TTC549 (cell line): ENCODE data around the gene MTUS2.

Experiments
- FAIRE-seq: peaks from 2 replicates; lab custom pipeline; 2012; peaks lifted over from hg19 to GRCh38; lab: Jason Lieb, UNC

The MTUS2 gene

DNA sequence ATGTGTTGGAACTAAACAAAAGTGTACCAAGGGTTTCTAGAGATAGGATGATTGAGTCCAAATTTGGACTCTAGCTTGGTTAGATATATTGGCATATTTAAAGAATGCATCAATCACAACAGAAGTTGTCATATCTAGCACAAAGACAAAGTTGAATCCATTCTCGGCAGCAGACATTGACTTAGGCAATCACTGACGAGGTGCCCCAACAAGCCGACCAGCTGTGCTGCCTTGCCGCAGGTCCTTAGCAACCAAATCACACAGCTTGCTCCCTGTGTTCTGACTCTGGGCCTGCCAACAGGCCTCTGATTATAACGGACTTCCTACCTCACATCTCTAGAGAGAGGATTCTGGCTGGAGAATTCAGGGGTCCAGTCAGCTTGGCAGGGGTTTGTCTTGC lies 208.7 kb downstream of the MTUS2 start:
- FAIRE-seq, result no peak

DNA sequence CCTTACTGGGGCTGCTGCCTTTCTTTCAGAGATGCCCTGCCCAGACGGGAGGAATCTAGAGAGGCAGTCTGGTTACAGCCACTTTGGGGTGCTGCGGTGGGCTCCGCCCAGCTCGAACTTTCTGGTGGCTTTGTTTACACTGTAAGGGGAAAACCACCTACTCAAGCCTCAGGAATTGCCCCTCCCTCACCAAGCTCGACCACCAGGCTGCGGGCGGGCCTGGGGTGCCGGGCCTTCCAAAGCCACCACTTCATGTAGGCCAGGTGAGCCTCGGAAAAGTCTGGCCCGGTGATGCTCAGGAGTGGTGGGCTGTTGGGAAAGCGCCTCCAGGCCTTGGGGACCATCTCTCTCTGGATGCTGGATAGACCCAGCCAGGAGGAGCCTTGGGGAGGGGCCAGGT lies 218.6 kb downstream of the MTUS2 start:
- no peak for FAIRE-seq

DNA sequence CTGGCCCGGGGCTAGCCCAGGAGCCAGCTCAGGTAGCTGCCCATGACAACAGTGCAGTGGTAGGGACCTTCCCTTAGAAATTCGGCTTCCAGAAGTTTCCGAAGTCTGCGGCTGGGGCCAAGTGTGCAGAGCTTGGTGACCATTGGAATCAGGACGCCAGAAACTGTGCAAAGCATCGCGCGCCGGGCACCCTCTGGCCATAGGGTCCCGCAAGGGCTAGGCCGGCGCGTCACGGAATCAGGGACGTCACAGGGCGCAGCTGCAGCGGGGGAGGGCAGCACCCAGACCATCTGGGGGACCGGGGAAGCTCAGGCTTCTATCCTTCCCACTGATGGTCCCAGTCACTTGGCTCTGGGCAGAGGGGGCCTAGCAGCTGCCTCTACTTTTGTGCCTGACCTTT lies 219.1 kb downstream of the MTUS2 start:
- FAIRE-seq, result no peak

DNA sequence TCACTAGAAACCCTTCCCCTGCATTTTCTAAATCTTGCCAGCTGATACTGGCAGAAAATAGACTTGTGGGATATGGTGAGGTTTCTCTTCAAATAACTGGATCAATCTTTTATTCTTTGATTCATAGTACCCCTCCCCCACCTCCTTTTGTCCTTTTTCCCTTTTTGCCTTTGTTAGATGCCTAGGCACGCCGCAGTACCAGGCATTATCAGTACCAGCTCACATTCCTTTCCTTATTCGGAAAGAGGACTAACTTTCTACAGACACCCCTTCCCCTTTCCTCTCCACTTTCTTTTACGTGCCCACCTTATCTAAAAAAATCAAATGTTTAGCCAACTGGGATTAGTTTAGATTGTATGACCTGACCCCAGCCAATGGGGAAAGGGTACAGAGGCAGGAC lies 226.4 kb downstream of the MTUS2 start:
- no peak for FAIRE-seq

DNA sequence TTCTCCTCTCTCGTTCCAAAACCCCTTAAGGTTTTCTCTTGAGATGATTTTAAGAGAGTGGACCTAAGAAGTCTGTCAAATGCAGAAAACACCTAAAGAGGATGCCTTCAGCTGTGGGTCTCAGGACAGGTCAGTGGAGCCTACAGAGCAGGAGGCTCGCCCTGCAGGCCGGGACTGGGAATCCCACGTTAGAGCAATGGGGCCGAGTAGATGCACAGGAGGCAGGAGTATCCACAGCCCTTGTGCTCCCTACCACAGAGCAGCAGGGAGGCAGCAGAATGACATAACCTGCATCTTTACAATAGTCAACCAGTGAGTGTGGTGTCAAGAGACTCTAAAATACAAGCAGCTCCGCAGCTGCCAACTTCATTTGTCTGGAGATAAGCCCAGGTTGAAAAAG lies 229.4 kb downstream of the MTUS2 start:
- FAIRE-seq, result no peak

DNA sequence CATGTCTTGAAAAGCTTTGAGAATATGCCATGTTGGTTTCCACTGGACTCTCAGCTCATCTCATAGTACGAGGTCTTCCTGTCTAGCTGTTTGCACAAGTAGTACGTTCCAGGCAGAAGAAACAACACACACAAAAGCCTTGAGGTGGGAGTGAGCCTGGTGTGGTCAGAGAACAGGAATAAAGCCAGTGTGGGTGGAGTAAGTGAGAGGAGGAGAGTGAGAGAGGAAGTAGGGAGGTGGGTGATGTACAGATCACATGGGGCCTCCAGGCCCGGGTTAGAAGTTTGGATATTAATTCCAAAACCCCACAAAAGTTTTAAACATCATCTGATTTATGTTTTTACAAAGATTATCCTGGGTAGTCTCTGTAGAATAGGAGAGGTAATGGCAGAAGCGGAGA lies 230.6 kb downstream of the MTUS2 start:
- FAIRE-seq, result no peak

DNA sequence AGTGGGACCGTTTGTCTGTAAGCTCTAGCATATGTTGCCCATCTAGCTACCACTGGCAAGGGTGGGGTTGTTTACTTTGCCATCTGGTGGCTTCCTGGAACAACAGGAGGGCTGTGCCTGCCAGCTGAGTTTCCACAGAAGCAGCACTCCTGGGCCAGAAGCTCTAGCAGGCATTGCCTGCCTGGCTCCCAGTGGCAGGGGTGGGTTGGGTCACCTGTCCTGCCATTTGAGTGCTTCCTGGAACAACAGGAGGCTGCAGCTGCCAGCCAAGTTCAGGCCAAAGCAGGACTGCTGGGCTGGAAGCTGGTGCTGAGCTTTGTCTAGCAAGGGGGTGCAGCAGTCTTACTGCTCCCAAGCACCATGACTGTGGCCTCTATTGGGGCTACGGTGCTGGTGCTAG lies 239.7 kb downstream of the MTUS2 start:
- FAIRE-seq, result no peak

DNA sequence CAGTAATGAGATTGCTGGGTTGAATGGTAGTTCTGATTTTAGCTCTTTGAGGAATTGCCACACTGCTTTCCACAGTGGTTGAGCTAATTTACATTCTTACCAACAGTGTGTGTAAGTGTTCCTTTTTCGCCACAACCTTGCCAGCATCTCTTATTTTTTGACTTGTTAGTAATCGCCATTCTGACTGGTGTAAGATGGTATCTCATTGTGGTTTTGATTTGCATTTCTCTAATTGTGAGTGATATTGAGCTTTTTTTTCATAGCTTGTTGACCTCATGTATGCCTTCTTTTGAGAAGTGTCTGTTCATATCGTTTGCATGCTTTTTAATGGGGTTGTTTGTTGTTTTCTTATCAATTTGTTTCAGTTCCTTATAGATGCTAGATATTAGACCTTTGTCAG lies 245.0 kb downstream of the MTUS2 start:
- FAIRE-seq, result no peak

DNA sequence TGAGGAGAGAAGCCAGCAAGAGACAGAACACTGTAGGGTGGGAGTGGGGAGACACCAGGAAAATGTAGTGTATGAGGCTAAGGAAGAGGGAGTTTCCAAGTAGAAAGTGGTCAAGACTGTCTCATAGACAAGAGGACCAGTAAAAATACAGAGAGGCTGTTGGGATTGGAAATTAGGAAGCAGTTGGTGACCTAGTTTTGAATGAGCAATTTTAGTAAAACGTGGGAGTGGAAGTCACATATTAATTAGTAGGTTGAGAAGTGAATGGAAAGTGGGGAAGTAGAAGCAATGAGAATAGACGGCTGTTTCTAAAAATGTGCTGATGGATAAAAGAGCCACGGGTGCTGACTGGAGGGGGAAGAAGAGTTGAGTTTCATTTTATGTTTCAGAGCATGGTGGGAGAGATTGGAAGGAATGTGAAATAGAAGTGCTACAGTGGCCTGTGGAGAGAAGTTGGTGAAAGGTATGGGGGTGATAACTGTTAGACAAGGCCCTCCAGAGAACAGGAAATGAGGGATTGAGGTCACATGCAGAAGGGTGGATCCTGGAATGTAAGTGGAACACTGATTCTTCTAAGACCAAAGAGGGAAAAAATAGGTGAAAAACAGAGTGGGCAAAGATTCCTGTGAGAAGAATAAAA lies 247.3 kb downstream of the MTUS2 start:
- FAIRE-seq, result no peak

DNA sequence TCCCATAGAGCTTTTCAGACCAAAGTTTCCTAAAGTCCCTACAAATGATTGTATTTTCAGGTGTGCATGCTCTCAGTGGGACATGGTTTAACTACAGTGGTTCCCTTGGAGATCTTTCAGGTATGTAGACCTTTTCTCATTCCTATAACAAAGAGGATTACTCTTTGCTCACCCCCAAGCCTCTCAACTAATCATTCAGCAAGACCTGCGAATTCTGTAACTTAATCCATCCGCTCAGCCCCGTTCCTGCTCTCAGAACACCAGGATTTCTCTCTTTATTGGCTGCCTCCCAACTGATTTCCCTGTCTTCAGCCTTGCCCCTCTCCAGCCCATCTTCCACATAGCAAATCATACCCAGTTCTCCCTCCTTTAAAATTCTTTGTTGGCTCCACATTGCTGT lies 253.6 kb downstream of the MTUS2 start:
- no peak for FAIRE-seq

DNA sequence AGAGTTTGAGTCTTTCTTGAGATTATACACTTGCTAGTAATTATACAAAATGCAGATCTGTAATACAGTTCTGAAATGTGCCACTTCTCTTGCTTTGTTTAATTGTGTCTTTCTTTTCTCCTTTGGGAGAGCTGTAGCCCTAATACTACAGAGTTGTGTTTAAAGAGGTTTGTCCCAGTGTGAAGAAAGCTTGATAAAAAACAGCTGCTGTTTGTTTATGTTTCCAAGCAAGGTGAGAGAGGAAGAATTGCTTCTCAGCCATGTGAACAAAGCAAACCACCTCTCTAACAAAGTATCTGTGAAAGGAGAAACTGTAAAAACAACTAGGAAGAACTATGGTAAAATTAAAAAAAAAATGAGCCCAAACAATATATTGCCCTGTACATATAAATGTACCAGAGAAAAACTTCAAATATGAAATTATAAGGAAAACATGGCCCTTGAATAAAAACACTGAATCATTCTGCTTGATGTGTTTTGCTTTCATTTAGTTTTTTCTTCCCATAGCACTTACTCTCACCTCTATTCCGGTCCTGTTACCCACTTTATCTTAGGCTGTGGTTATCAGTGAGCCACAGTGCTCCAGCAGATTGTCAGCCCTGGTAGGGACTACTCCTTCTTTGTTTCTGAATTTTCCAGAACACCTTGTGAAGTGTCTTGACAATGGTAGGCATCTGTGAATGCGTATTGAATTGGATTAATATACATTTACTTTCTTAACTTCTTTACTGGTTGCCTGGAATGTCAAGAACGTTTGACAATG lies 257.1 kb downstream of the MTUS2 start:
- no peak for FAIRE-seq

DNA sequence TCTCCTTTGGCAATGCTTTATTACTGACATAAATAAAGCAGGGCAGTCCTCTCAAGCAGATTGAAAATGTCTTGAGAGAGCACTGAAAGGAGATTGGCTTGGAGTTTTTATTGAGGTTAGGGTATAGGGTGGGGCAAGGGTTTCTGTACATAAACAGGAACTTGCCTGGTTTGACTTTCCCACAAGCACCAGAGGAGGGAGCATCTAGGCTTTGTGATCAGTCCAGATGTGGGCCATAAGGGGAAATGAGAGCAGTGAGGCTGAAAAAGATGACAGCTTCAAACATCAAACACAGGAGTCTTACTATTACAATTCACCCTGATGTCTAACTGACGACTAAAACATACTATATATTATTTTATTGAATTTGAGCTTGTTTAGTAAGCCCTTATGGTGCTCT lies 260.9 kb downstream of the MTUS2 start:
- FAIRE-seq, result no peak

DNA sequence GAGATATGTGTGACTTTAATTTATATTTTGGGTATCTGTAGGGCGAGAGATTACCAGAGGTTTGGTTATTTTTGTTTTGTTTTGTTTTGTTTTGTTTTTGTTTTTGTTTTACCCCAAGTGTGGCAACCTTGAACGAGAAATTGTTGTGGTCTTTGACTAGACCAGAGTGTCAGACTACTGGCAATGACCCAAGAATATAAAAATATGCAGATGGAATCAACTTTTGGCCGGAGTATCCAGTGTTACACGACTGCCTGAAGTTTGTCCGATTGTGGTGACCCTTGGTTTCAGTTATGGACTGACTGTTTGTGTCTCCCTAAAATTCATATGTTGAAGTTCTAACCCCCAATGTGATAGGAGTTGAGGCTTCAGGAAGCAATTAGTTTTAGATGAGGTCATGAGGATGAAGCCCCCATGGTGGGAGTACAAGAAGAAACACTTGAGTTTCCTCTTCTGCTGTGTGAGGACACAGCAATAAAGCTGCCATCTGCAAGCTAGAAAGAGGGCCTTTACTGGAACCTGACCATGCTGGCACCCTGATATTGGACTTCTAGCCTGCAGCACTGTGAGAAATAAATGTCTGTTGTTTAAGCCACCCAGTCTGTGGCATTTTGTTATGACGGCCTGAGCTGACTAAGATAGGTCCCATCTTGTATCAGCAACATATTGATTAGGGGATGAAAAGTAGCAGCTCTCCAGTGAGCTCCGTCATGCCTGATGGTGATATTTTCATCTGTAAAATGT lies 261.7 kb downstream of the MTUS2 start:
- FAIRE-seq, result no peak

DNA sequence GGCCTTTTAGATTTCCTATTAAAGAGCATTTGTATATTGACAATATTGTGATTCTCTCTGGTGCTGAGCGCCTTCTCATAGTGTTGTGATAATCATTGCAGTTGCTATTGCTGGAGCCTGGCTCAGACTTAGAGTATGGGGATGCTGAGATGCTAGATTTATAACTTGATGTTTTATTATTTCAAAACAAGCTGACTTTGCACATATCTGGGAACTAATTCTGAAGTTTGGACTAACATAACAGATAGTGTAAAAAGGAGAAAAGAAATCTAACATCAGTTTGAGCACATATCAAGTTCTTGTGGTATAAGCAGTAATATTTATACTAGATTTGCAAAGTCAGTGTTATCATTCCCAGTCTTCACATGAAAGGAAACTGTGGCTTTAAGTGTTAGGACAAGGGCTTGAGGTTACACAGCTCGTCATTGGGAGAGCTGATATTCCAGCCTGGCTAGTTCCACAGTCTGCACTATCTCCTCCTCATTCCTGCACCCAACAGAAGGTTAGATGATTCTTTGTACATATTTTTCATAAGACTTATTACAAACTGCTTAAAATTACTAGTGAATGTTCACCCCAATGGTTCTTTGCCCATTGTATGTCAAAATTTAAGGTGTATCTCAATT lies 279.8 kb downstream of the MTUS2 start:
- FAIRE-seq, result no peak

DNA sequence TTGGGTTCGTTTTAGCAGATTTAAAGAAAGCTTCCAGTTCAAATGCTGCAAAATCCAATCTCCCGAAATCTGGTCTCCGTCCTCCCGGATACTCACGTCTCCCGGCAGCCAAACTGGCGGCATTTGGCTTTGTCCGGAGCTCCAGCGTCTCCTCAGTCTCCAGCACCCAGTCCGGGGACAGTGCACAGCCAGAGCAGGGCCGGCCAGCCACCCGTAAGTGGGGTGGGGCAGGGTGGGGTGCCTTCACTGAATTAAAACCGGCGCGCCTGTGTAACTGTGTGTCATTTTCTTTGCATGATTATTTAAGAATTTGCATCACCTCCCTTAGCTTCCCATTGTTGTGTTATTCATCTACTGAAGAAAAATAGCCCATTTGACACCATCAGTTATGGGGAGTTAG lies 280.6 kb downstream of the MTUS2 start:
- FAIRE-seq, result no peak

DNA sequence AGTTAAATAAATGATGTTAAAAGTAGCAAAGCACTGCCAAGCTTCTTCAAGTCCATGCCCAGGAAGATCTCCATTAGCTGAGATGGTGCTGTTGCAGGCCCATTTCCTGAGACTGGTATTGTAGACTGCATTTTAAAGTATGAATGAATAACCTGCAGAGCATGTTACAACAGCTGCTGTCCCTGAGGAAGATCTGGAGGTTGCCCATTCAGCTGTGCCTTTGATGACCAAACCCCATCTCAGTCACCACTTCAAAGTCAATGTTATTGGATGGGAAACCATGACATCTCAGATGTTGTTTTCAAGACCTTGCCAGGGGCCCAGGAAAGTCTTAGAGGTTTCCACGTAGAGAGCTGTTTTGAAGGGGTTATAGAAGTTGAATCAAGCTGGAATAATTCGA lies 281.3 kb downstream of the MTUS2 start:
- FAIRE-seq, result no peak

DNA sequence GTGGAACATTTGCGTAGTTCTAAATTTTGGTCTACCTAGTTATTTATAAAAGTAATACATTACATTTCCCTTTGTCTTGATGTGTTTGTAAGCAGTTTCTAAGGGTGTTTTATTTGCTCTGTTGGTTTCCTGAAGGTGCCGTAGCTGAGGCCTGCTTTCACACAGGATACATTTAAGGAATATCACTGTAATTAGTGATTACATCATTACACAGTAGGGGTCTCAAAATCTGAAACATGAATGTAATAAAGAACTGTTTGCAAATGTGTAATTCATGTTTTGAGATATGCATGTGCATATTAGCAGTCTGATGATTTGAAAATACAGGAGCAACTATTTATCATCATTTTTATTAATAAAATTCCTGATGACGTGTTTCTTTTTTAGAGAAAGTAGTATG lies 281.8 kb downstream of the MTUS2 start:
- FAIRE-seq, result no peak

DNA sequence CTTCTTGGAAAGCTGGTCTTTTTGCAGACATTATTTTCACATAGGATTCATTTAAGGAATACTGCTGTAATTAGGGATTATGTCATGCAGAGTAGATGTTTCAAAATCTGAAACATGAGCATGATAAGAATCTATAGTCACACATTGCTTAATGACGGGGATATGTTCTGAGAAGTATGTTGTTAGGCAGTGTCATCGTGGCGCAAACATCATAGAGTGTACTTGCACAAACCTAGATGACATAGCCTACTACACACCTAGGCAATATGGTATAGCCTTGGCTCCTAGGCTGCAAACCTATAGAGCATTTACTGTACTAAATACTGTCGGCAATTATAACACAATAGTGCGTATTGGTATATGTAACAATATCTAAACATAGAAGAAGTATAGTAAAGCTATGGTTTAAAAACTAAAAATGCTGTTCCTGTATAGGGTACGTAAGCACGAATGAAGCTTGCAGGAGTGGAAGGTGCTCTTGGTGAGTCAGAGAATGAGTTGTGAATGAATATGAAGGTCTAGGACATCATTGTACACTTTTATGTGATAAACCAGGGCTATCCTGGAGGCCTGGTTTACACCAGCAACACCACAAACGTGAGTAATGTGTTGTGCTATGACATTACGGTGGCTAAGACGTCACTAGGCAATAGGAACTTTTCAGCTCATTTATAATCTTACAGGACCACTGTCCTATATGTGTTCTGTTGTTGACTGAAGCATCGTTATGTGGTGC lies 283.1 kb downstream of the MTUS2 start:
- no peak for FAIRE-seq

DNA sequence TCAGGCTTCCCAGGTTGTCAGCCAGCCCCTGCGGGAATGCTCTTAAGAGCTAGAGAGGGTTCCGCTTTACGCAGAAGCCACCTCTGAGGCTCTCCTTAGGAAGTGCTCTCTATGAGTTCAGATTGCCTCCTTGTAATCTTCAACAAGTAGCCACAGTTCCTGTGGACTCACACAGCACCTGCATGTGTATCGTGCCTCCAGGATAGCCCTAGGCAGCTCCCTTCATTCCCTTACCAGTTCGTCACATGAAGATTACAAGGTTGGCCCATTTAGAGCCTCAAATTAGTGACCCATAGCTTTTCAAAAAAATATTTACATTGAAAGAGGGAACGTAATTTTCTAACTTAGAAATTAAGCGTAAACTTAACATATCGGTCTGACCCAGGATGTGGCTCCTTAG lies 284.3 kb downstream of the MTUS2 start:
- FAIRE-seq, result no peak

DNA sequence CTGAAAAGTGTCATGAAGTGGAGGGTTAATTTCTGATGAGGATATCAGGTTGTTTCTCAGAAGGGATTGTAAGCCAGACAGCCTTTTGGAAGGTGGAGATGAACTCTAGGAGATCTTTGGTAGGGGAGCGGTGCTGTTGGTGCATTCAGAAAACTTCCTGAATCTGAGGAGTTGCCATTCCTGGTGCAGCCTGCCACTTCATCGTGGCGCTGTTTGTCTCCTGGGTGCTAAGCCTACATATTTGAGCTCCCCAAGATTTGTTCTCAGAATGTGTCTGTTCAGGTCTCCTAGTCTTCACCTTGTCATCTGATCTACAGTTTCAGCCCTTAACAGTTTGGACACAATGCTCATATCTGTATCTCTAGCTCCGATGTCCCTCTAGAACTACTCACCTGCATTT lies 285.6 kb downstream of the MTUS2 start:
- FAIRE-seq, result no peak

DNA sequence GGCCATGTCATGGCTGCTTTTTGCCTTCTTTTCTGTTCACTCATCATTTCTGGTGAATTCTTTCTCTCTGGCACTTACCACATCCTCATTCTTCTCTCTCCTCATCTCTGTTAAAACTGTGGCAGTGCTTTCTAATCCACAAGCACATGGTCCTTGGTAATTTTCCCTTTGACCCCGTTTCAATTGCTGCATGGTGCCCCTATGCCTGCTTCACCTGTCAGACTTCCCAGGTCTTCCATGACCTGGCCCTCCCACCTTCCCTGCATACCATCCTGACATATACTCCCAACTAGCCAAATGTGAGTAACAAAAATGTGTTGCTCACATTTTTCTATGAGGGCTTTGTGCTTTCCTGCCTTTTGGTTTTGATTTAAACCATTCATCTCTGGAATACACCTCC lies 286.5 kb downstream of the MTUS2 start:
- FAIRE-seq, result no peak

DNA sequence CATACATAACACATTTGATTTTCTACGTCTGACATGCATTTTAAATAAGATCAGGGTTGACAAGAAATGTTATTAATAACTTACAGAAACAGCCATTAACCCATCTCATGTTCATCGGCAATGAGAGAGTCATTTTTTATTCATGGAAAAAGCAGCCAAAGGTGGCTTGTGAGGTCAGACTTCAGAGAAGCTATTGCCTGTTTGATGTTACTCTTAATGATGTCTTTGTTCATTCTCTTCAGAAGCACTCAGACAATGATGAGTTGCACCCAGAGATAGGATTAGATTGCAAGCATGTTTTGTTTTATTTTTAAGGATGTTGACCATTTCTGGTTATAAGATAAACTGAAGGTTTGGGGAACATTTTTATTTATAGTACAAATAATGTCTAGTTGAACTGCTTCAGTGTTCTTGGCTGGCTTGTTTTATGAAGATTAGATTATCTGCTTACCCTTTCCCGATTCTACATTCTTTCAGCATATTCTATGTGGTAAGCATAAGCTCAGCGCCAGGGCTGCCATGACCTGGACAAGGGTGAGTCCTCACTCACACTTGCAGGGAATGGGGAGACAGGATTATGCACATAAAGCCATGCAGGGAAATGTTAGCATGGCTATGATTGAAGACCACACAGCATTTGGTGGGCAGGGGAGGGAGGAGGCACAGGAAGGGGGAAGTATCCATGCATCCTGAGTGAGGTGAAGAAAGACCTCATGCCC lies 288.1 kb downstream of the MTUS2 start:
- no peak for FAIRE-seq
